KOPT-K1 (cell line): Measurements from ENCODE around the gene NPAS2.

Experiments used
- H3K27ac ChIP-seq: fragments of 200-600 bp; sonication (generic); 2 replicates; pipeline ENCODE4 v1.5.1; 2016; ENCODE audit warnings: antibody characterized with exemption, mild to moderate bottlenecking, low read depth, low read length; ENCODE audit not compliant: poor library complexity, severe bottlenecking
- H3K36me3 ChIP-seq: fragments of 200-600 bp; sonication (generic); 2 replicates; pipeline ENCODE4 v1.5.1; 2017; ENCODE audit warnings: antibody characterized with exemption, mild to moderate bottlenecking, low read length, moderate library complexity; ENCODE audit not compliant: insufficient read depth
- H3K9me3 ChIP-seq: fragments of 200-600 bp; sonication (generic); 2 replicates; pipeline ENCODE4 v1.5.1; 2017; ENCODE audit warnings: antibody characterized with exemption, low read length, mild to moderate bottlenecking; ENCODE audit not compliant: insufficient read depth, poor library complexity, severe bottlenecking

Gene NPAS2

GRCh38 chr2:101023327-101024107 is 203.6 kb downstream of the NPAS2 start:
- H3K9me3 ChIP-seq, result no peaks in the 10 kb centered on the region
- no peak overlapping the region for H3K27ac ChIP-seq
- peaks cover 55% of the 10 kb centered on the region for H3K36me3 ChIP-seq

GRCh38 chr2:101025561-101025960 is 205.6 kb downstream of the NPAS2 start:
- Histone ChIP-seq H3K36me3 (peaks cover 35% of the 10 kb centered on the region), H3K27ac (no peak overlapping the region), H3K9me3 (no peaks in the 10 kb centered on the region)

- Histone ChIP-seq H3K9me3 (no peaks in the 10 kb centered on the region), H3K27ac (no peak overlapping the region), H3K36me3 (peaks cover 27% of the 10 kb centered on the region)
These were observed 206.3 kb downstream of the NPAS2 start for GRCh38 chr2:101026253-101026701.

GRCh38 chr2:101026923-101027469 is 207.1 kb downstream of the NPAS2 start:
- Histone ChIP-seq H3K36me3 (peaks cover 20% of the 10 kb centered on the region), H3K27ac (no peak overlapping the region), H3K9me3 (no peaks in the 10 kb centered on the region)

GRCh38 chr2:101027852-101028251 is 207.9 kb downstream of the NPAS2 start:
- H3K27ac ChIP-seq, result no peak overlapping the region
- peaks cover 19% of the 10 kb centered on the region for H3K36me3 ChIP-seq
- H3K9me3 ChIP-seq, result no peaks in the 10 kb centered on the region

- no peak overlapping the region for H3K27ac ChIP-seq
- H3K9me3 ChIP-seq, result no peaks in the 10 kb centered on the region
- H3K36me3 ChIP-seq, result peaks cover 22% of the 10 kb centered on the region
These were observed 211.1 kb downstream of the NPAS2 start for GRCh38 chr2:101030866-101031554.

- peaks cover 11% of the 10 kb centered on the region for H3K36me3 ChIP-seq
- H3K27ac ChIP-seq, result no peak overlapping the region
- no peaks in the 10 kb centered on the region for H3K9me3 ChIP-seq
These were observed 212.3 kb downstream of the NPAS2 start for GRCh38 chr2:101032084-101032776.

- peaks cover 23% of the 10 kb centered on the region for H3K36me3 ChIP-seq
These were observed 216.6 kb downstream of the NPAS2 start for GRCh38 chr2:101036562-101036961.

GRCh38 chr2:101037161-101037755 is 217.3 kb downstream of the NPAS2 start:
- no peaks in the 10 kb centered on the region for H3K9me3 ChIP-seq
- no peak overlapping the region for H3K27ac ChIP-seq
- peaks cover 23% of the 10 kb centered on the region for H3K36me3 ChIP-seq

More at GRCh38 chr2:101036562-101036961, 216.6 kb downstream of the NPAS2 start:
- no peak overlapping the region for H3K27ac ChIP-seq
- H3K9me3 ChIP-seq, result no peaks in the 10 kb centered on the region

- Histone ChIP-seq H3K27ac (no peak overlapping the region), H3K9me3 (no peaks in the 10 kb centered on the region), H3K36me3 (peaks cover 17% of the 10 kb centered on the region)
These were observed 218.7 kb downstream of the NPAS2 start for GRCh38 chr2:101038455-101039255.

GRCh38 chr2:101040072-101040471 is 220.1 kb downstream of the NPAS2 start:
- H3K36me3 ChIP-seq, result peaks cover 14% of the 10 kb centered on the region

GRCh38 chr2:101040761-101041160 is 220.8 kb downstream of the NPAS2 start:
- no peaks in the 10 kb centered on the region for H3K9me3 ChIP-seq
- H3K27ac ChIP-seq, result no peak overlapping the region
- peaks cover 14% of the 10 kb centered on the region for H3K36me3 ChIP-seq

More at GRCh38 chr2:101040072-101040471, 220.1 kb downstream of the NPAS2 start:
- H3K9me3 ChIP-seq, result no peaks in the 10 kb centered on the region
- H3K27ac ChIP-seq, result no peak overlapping the region

GRCh38 chr2:101041413-101041812 is 221.5 kb downstream of the NPAS2 start:
- H3K36me3 ChIP-seq, result peaks cover 14% of the 10 kb centered on the region
- no peaks in the 10 kb centered on the region for H3K9me3 ChIP-seq
- no peak overlapping the region for H3K27ac ChIP-seq

GRCh38 chr2:101045330-101045729 is 225.4 kb downstream of the NPAS2 start:
- H3K36me3 ChIP-seq, result no peaks in the 10 kb centered on the region
- no peaks in the 10 kb centered on the region for H3K9me3 ChIP-seq
- no peak overlapping the region for H3K27ac ChIP-seq
